Fibroblast of mammary gland (primary cell): ENCODE results near the gene PYGO2.

Experiments used
- DNase-seq: peaks from one replicate; pipeline ENCODE4 v3.0.0-alpha.2; 2010; ENCODE audit warnings: low read depth
- H3K4me3 ChIP-seq: 2 replicates; pipeline ENCODE4 v1.5.1; 2011; ENCODE audit warnings: low read depth, mild to moderate bottlenecking, low read length, moderate library complexity; ENCODE audit not compliant: control insufficient read depth
- TF ChIP-seq, protein P1 (sequence below): conservative IDR thresholded peaks from 2 replicates; pipeline ENCODE4 v1.5.1; 2011; ENCODE audit warnings: low read depth, low read length, inconsistent platforms; ENCODE audit not compliant: control insufficient read depth, insufficient read depth

PYGO2 gene, protein sequence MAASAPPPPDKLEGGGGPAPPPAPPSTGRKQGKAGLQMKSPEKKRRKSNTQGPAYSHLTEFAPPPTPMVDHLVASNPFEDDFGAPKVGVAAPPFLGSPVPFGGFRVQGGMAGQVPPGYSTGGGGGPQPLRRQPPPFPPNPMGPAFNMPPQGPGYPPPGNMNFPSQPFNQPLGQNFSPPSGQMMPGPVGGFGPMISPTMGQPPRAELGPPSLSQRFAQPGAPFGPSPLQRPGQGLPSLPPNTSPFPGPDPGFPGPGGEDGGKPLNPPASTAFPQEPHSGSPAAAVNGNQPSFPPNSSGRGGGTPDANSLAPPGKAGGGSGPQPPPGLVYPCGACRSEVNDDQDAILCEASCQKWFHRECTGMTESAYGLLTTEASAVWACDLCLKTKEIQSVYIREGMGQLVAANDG

DNA sequence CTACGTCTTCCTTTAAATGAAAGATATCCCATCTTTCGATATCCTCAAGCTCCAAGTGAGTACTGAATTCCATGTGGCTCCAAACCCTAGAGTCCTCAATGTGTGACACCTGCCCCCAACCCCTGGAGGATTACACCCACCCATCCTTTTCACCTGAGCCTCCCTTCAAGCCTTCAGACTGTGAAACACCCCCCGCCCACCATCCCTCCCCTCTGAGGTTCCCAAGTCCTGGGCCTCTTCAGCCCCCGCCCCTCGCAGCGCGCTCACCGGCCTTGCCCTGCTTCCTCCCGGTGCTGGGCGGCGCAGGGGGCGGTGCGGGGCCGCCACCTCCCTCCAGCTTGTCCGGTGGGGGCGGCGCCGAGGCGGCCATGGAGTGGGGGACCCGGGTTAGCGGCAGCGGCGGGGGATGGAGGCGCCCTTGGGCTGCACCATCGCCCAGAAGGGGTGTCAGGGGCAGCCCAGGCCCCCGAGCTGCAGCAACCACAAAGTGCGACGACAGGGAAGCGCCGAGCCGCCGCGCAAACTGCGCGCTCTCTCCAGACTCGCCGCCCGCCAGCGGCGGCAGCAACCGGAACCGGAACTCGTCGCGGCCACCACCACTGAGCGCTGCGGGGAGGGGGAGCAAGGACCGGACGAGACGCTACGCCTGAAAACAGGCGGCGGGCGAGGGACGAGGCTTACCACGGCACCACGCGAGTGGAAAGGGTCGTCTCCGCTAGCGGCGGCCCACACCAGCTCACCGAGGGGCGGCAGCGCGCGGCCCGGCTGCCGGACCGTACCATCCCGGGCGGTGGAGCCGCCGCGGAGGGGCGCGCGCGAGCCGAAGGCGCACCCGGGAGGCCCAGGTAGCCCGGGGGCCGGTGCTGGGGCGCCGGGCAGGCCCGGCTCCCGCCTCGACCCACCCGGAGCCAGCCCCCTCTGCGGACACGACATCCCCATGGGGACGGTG lies at the start of gene PYGO2:
Gene PYGO2 (minus strand): TSS at position 576 of the 949 bp plus-strand sequence. CDS start 206 bp downstream, at position 370.
- peak within 1 kb of the TSS; percentile 69 for H3K4me3 ChIP-seq
- peak; percentile 63 for DNase-seq
- TF ChIP-seq, protein P1, sequence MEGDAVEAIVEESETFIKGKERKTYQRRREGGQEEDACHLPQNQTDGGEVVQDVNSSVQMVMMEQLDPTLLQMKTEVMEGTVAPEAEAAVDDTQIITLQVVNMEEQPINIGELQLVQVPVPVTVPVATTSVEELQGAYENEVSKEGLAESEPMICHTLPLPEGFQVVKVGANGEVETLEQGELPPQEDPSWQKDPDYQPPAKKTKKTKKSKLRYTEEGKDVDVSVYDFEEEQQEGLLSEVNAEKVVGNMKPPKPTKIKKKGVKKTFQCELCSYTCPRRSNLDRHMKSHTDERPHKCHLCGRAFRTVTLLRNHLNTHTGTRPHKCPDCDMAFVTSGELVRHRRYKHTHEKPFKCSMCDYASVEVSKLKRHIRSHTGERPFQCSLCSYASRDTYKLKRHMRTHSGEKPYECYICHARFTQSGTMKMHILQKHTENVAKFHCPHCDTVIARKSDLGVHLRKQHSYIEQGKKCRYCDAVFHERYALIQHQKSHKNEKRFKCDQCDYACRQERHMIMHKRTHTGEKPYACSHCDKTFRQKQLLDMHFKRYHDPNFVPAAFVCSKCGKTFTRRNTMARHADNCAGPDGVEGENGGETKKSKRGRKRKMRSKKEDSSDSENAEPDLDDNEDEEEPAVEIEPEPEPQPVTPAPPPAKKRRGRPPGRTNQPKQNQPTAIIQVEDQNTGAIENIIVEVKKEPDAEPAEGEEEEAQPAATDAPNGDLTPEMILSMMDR, result no peak

DNA sequence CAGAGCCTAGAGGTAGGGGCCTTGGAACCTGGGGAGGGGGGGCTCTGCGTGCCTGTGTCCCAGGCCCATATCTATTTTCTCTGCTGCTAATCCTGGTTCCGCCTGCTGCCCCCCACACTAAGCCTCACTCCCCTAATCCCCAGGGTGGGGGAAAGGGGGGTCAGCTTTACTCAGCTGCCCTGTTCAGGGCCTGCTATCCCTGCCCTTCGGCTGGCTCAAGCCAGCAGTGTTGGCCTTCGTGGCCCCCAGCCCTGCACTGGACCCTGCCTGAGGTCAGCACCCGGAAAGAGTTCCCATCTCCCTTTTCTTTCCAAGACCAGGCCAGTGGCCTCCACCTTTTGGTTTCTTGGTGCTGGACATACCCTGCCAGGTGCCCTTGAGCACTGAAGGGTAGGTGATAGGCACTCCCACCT lies 49.4 kb upstream of the PYGO2 start:
- TF ChIP-seq, protein P1, result no peak
- no peak overlapping the region for H3K4me3 ChIP-seq
- DNase-seq, result no peak

DNA sequence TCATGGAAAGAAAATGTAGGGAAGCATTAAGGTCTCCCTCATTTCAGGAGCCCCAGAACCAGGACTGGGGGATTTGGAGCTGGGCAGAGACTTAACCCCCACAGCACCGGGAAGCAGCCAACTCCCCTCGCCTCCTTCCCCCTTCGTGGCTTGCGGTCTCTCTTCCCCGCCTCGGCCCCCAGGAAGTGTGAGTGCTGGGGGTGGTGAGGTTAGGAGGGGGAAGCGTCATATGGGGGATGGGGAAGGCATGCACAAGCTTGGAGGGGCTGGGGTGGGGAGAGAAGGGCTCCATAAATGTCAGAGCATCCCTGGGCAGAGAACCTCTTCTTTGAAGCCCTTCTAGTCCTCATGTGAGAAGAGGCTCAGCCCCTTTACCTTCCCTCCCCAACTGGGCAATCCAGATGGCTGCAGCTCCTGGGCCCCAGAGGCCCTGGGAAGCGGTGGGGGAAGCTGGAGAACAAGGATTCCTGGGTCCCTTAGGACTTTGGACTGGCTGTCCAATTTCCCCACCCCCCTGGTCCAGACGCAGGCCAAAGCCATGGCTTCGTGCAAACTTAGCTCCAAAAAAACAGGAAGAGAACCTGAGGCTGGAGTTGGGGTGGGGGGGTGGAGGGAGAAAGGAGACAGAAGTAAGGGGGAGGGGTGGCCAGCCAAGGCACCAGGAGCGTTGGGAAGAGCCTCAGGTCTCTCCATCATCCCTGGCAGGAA lies 48.8 kb upstream of the PYGO2 start:
- H3K4me3 ChIP-seq, result no peak overlapping the region
- DNase-seq, result no peak
- TF ChIP-seq, protein P1, result no peak

DNA sequence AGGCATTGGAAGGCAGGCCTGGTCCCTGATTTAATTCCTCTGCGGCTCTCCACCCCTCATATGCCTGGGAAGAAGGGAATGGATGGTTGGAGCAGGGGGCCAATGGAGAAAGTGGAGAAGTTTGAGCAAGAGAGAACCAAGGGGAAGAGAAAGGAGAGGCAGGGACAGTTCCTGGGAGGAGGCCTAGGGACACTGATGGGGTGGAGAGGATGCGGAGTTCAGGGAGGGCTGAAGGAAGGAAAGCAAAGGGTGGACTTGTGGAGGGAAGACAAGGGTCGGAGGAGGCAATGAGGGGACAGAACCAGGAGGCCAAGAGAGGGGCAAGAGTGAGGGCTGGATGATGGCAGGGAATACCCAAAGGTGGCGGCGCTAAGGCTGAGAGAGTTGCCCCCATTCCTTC lies 48.2 kb upstream of the PYGO2 start:
- DNase-seq, result no peak
- TF ChIP-seq, protein P1, result no peak
- H3K4me3 ChIP-seq, result no peak overlapping the region

DNA sequence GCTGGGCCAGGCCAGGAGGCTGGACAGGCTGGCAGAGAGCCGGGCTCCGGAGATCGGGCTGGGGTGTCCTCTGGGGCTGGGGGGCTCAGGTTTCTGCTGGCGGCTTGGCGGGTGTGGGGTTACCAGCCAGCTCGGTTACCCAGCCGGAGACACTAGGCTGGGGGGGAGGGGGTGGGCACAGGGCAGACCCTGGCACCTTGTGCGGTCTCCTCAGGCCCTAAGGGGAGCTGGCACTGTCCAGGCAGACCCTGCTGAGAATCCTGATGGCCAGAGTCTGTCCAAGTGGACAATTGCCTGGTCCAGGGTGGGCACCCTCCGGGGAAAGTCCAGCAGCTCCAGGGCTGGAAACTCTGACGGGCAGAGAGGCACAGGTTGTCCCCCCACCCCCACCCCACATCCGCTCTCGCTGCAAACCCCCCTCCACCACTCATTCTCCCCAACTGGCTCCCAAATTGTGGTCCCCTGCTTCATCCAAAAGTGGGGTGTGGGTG lies 47.7 kb upstream of the PYGO2 start:
- H3K4me3 ChIP-seq, result no peak overlapping the region
- DNase-seq, result no peak
- TF ChIP-seq, protein P1, result no peak
